ENCODE measurements around the gene SCAPER. TPM values are rescaled to one million over a fixed set of nuclear protein-coding genes. Genes with fewer than 3 reads are reported as not detected.

Gene SCAPER
- total and polyA plus RNA-seq, 8 donors: 4.9 to 136 (median 18.2) TPM

GRCh38 chr15:76566276-76566675, 338.9 kb downstream of the SCAPER start:
- TF ChIP-seq EP300 (IDR thresholded peaks at IDR 0.05): no peak
- TF ChIP-seq POLR2A (IDR thresholded peaks at IDR 0.05): no peak
- no peak for TF ChIP-seq CTCF (IDR thresholded peaks at IDR 0.05)
- intact Hi-C loops (cut with DNase I; ENCODE audit: low total_unique reads): no loop called here
- no peak overlapping the region for H3K4me3 ChIP-seq
- H3K27ac ChIP-seq: no peak overlapping the region
- WGBS, 5 donors: 51 to 69% (median 61%) methylated on average over 2 of the region's 2 CpGs
- H3K36me3 ChIP-seq: no peaks in the 10 kb centered on the region
- peaks cover 0 to 7% (median 0%) of the 10 kb centered on the region in 4 donors for H3K4me1 ChIP-seq
- DNase-seq: peak in 1 of 2 donors; percentile 48
- peaks cover 0 to 8% (median 5%) of the 10 kb centered on the region in 4 donors for H3K9me3 ChIP-seq
- no peaks in the 10 kb centered on the region for H3K27me3 ChIP-seq

- intact Hi-C loops (cut with DNase I; ENCODE audit: low total_unique reads): no loop called here
- Histone ChIP-seq H3K4me3 (no peak overlapping the region), H3K9me3 (peaks cover 0 to 8% (median 5%) of the 10 kb centered on the region in 4 donors), H3K36me3 (no peaks in the 10 kb centered on the region), H3K4me1 (peaks cover 0 to 7% (median 0%) of the 10 kb centered on the region in 4 donors), H3K27me3 (no peaks in the 10 kb centered on the region), H3K27ac (no peak overlapping the region)
- 55 to 72% (median 66%) methylated on average over 1 of the region's 1 CpG for WGBS, 5 donors
- no peak for DNase-seq
- no peak for TF ChIP-seq EP300 (IDR thresholded peaks at IDR 0.05)
- no peak for TF ChIP-seq POLR2A (IDR thresholded peaks at IDR 0.05)
- TF ChIP-seq CTCF (IDR thresholded peaks at IDR 0.05): no peak
- no peak for TF ChIP-seq POLR2AphosphoS5 (IDR thresholded peaks at IDR 0.05)
These were observed 339.8 kb downstream of the SCAPER start for GRCh38 chr15:76565366-76565765.

GRCh38 chr15:76555247-76555646, 349.9 kb downstream of the SCAPER start:
- intact Hi-C loops (cut with DNase I; ENCODE audit: low total_unique reads): no loop called here
- no peak for TF ChIP-seq POLR2AphosphoS5 (IDR thresholded peaks at IDR 0.05)
- TF ChIP-seq POLR2A (IDR thresholded peaks at IDR 0.05): no peak
- TF ChIP-seq CTCF (IDR thresholded peaks at IDR 0.05): no peak
- no peak for TF ChIP-seq EP300 (IDR thresholded peaks at IDR 0.05)
- Histone ChIP-seq H3K27ac (no peak overlapping the region), H3K36me3 (no peaks in the 10 kb centered on the region), H3K4me1 (no peaks in the 10 kb centered on the region), H3K4me3 (no peak overlapping the region), H3K27me3 (no peaks in the 10 kb centered on the region), H3K9me3 (peaks cover 0 to under 1% (median 0%) of the 10 kb centered on the region in 4 donors)
- 90 to 98% (median 97%) methylated on average over 1 of the region's 1 CpG for WGBS, 5 donors
- DNase-seq: no peak

GRCh38 chr15:76553564-76553963, 351.6 kb downstream of the SCAPER start:
- WGBS, 5 donors: 69 to 85% (median 80%) methylated on average over 2 of the region's 2 CpGs

More at GRCh38 chr15:76553564-76553963, 351.6 kb downstream of the SCAPER start:
- no peaks in the 10 kb centered on the region for H3K36me3 ChIP-seq
- H3K27ac ChIP-seq: no peak overlapping the region
- peaks cover 0 to 3% (median 0%) of the 10 kb centered on the region in 4 donors for H3K9me3 ChIP-seq
- TF ChIP-seq POLR2A (IDR thresholded peaks at IDR 0.05) (no peak), CTCF (IDR thresholded peaks at IDR 0.05) (no peak), POLR2AphosphoS5 (IDR thresholded peaks at IDR 0.05) (no peak), EP300 (IDR thresholded peaks at IDR 0.05) (no peak)
- intact Hi-C loops (cut with DNase I; ENCODE audit: low total_unique reads): no loop called here
- H3K4me1 ChIP-seq: no peaks in the 10 kb centered on the region
- H3K4me3 ChIP-seq: no peak overlapping the region
- no peak for DNase-seq
- H3K27me3 ChIP-seq: no peaks in the 10 kb centered on the region
